Measurements from ENCODE around the gene SCN4B.

The SCN4B gene

GRCh38 chr11:118095967-118096367 is 56.7 kb downstream of the SCN4B start:
- TF ChIP-seq CTCF (IDR thresholded peaks at IDR 0.05; ENCODE audit: borderline replicate concordance, insufficient read depth, low read depth, low read length): no peak
- H3K4me3 ChIP-seq (ENCODE audit: low read depth, low read length): no peak overlapping the region

DNA sequence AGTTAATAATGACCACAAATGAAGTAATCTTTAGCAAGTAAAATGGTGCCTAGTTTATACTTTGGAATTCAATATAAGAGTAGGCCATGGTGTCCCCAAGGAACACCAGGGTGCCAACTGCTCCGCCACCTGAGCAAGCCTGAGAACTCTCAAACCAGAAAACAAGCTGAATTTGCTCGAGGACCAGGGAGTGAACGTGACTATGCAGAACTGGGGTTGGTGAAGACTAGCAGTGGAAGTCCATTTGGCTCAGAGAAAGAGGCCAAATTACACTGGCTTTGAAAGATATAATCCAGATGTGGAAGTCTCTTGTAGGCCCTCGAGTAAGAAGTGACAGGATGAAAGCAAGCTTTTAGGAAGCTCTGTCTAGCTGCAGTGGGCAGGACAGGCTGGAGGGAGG is 57.1 kb downstream of the SCN4B start:
- TF ChIP-seq CTCF (IDR thresholded peaks at IDR 0.05; ENCODE audit: borderline replicate concordance, insufficient read depth, low read depth, low read length): no peak
- H3K4me3 ChIP-seq (ENCODE audit: low read depth, low read length): no peak overlapping the region

GRCh38 chr11:118092907-118093571 is 59.6 kb downstream of the SCN4B start:
- no peak for TF ChIP-seq CTCF (IDR thresholded peaks at IDR 0.05; ENCODE audit: borderline replicate concordance, insufficient read depth, low read depth, low read length)
- no peak overlapping the region for H3K4me3 ChIP-seq (ENCODE audit: low read depth, low read length)

GRCh38 chr11:118091690-118092089 is 60.9 kb downstream of the SCN4B start:
- no peak overlapping the region for H3K4me3 ChIP-seq (ENCODE audit: low read depth, low read length)
- no peak for TF ChIP-seq CTCF (IDR thresholded peaks at IDR 0.05; ENCODE audit: borderline replicate concordance, insufficient read depth, low read depth, low read length)

DNA sequence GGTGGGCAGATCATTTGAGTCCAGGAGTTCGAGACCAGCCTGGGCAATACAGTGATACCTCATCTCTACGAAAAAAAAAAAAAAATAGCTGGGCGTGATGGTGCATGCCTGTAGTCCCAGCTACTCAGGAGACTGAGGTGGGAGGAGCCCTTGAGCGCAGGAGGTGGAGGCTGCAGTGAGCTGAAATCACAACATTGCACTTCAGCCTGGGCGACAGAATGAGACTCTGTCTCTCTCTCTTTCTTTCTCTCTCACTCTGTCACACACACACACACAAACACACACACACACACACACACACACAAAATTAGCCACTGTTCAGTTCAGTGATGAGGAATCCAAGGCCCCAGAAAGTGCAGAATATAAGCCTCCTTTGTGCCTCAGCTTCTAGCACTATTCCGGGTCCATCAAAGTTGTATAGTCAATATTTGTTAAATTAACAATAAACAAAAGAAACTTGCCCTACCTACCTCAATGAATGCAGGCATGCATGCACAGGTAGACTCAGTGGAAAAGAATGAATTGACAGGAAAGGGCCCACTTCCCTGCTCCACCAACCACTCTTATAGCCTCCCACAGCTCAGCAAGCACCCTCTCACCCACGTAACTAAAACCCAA is 62.0 kb downstream of the SCN4B start:
- no peak for TF ChIP-seq CTCF (IDR thresholded peaks at IDR 0.05; ENCODE audit: borderline replicate concordance, insufficient read depth, low read depth, low read length)

GRCh38 chr11:118088531-118088930 is 64.1 kb downstream of the SCN4B start:
- H3K4me3 ChIP-seq (ENCODE audit: low read depth, low read length): no peak overlapping the region

More for the DNA sequence above, 62.0 kb downstream of the SCN4B start:
- H3K4me3 ChIP-seq (ENCODE audit: low read depth, low read length): no peak overlapping the region

More at GRCh38 chr11:118088531-118088930, 64.1 kb downstream of the SCN4B start:
- TF ChIP-seq CTCF (IDR thresholded peaks at IDR 0.05; ENCODE audit: borderline replicate concordance, insufficient read depth, low read depth, low read length): no peak

All from GM12875 (cell line).